ENCODE data around the gene SFMBT2. TPM values are rescaled to one million over a fixed set of nuclear protein-coding genes. Genes with fewer than 3 reads are reported as not detected.

The SFMBT2 gene
- polyA plus RNA-seq, 1 experiment, result 0.06 TPM

DNA sequence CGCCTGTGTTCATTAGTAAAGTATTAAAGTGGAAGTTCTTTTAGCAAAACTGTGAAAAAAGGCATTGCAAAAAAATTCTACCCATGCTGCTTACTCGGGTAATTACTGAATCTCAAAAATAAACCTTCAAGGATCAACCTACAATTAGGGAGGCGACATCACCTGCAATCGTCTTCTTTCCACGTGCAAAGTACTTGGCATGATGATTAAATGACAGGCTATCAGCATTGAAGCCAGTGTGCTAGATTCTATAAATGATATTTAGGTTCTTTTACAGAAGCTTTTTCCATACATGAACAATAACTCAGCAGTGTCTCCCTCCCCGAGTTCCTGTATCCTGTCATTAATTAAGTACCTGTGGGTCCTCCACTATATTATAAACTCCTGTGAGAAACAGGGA lies 105.8 kb downstream of the SFMBT2 start:
- Histone ChIP-seq H3K4me3 (ENCODE audit: low read depth, low read length) (no peak overlapping the region), H3K27me3 (ENCODE audit: control insufficient read depth, insufficient read depth, low read length) (no peaks in the 10 kb centered on the region), H3K36me3 (ENCODE audit: control insufficient read depth, insufficient read depth, low read length) (no peaks in the 10 kb centered on the region)
- TF ChIP-seq, protein P1, sequence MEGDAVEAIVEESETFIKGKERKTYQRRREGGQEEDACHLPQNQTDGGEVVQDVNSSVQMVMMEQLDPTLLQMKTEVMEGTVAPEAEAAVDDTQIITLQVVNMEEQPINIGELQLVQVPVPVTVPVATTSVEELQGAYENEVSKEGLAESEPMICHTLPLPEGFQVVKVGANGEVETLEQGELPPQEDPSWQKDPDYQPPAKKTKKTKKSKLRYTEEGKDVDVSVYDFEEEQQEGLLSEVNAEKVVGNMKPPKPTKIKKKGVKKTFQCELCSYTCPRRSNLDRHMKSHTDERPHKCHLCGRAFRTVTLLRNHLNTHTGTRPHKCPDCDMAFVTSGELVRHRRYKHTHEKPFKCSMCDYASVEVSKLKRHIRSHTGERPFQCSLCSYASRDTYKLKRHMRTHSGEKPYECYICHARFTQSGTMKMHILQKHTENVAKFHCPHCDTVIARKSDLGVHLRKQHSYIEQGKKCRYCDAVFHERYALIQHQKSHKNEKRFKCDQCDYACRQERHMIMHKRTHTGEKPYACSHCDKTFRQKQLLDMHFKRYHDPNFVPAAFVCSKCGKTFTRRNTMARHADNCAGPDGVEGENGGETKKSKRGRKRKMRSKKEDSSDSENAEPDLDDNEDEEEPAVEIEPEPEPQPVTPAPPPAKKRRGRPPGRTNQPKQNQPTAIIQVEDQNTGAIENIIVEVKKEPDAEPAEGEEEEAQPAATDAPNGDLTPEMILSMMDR (IDR thresholded peaks at IDR 0.05; ENCODE audit: insufficient read depth, low read depth, low read length), result no peak
- DNase-seq (ENCODE audit: low read depth), result no peak
- POLR2A ChIA-PET, result no interaction called here
- CTCF ChIA-PET, result no interaction called here

DNA sequence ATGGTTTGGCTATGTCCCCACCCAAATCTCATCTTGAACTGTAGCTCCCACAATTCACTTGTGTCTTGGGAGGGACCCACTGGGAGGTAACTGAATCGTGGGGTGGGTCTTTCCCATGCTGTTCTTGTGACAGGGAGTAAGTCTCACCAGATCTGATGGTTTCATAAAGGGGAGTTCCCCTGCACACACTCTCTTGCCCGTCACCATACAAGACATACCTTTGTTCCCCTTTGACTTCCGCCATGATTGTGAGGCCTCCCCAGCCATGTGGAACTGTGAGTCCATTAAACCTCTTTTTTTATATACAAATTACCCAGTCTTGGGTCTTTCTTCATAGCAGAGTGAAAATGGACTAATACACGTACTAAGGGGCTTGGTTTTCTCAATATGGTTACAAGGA lies 106.7 kb downstream of the SFMBT2 start:
- Histone ChIP-seq H3K36me3 (ENCODE audit: control insufficient read depth, insufficient read depth, low read length) (no peaks in the 10 kb centered on the region), H3K27me3 (ENCODE audit: control insufficient read depth, insufficient read depth, low read length) (no peaks in the 10 kb centered on the region), H3K4me3 (ENCODE audit: low read depth, low read length) (no peak overlapping the region)
- TF ChIP-seq, protein P1 (IDR thresholded peaks at IDR 0.05; ENCODE audit: insufficient read depth, low read depth, low read length), result no peak
- ChIA-PET POLR2A (no interaction called here), CTCF (no interaction called here)
- no peak for DNase-seq (ENCODE audit: low read depth)

DNA sequence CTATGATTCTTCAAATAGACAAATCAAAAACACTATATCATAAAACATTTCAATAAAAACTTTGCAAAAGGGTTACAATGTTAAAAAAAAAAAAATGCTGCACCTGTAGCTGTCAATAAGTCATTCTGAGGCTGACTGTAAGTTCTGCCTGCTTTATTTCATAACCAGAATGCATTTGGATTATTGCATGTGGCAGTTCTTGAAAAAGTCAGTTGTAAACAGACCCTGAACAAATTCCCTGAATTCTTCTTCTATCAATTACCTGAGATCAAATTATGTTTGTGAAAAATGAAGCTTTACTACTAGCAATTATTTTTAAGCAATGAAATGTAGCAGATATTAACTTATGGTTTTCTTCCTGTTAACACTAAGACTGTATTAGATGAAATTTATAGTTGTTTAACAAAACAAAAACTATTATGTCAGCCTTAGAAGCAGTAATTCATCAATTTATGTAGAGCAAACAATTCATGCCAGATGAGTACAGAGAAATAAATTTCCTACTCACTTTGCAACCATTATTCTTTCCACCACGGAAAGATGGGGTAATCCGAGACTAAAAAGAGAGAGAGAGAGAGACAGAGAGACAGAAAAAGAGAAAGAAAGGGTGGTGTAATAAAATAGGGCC lies 107.8 kb downstream of the SFMBT2 start:
- no peak for DNase-seq (ENCODE audit: low read depth)
- Histone ChIP-seq H3K36me3 (ENCODE audit: control insufficient read depth, insufficient read depth, low read length) (no peaks in the 10 kb centered on the region), H3K4me3 (ENCODE audit: low read depth, low read length) (no peak overlapping the region), H3K27me3 (ENCODE audit: control insufficient read depth, insufficient read depth, low read length) (no peaks in the 10 kb centered on the region)
- ChIA-PET POLR2A (no interaction called here), CTCF (no interaction called here)
- TF ChIP-seq, protein P1 (IDR thresholded peaks at IDR 0.05; ENCODE audit: insufficient read depth, low read depth, low read length), result no peak

DNA sequence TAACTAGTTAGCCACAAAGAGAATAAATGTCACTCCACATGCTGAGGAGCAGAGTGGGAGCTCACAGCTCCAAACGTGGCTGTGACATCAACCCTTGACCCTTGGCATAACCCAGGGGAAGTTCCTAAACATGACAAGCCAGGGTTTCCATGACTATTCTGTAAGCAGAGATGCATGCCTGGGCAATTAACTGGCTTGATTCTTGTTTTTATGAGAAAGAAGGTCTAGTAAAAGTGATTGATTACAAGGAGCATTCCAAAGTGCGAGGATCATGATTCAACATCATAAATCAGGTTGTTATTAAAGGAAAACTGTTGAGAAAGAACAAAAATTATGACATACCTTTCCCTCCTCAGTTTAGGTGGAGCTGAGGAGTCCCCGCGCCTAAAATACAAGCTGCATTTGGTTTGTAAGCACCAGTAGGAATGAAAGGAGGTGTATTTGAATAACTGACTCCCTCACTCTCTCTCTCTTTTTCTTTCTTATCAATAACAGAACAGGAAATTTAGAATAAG lies 108.4 kb downstream of the SFMBT2 start:
- DNase-seq (ENCODE audit: low read depth), result no peak
- POLR2A ChIA-PET, result no interaction called here
- CTCF ChIA-PET, result interaction anchor here (1.1 kb wide), 1 partner anchor 96 kb away, joined by 3 read pairs; no protein-coding TSS in a partner anchor
- TF ChIP-seq, protein P1 (IDR thresholded peaks at IDR 0.05; ENCODE audit: insufficient read depth, low read depth, low read length), result no peak
- H3K4me3 ChIP-seq (ENCODE audit: low read depth, low read length), result no peak overlapping the region
- no peaks in the 10 kb centered on the region for H3K36me3 ChIP-seq (ENCODE audit: control insufficient read depth, insufficient read depth, low read length)
- no peaks in the 10 kb centered on the region for H3K27me3 ChIP-seq (ENCODE audit: control insufficient read depth, insufficient read depth, low read length)

DNA sequence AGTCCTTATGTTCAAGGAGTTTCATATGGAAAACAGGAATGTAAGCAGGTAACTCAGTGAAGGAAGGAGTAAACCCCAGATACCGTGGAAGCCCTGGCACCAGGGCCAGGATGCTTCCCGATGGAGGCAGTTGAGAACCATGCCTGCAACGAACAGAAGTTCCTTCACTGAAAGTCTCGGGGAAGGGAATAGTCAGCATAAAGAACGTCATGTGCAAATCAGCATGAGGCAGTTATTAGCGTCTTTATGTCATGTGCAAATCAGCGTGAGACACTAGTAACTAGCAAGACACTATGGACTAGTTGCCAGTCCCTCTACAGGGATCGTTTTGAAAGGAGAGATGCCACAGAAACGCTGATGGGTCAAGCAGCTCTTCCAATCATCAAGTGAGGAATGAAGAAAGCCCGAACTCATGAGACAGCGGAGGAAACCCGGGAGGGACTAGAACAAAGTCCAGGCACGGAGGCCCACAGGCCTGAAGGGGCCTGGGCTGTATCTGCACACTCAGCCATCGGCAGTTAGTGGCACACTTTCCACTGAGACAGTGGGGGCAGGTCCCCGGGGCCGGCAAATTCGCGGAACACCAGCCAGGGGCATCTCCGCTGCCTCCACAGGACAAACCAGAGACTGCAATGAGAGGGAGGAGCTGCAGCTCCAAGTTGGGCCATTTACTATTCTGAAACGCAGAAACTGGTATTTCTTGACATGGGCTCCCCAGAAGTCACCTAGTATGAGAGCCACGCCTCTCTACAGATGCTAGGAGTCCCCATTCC lies 109.6 kb downstream of the SFMBT2 start:
- POLR2A ChIA-PET, result no interaction called here
- TF ChIP-seq, protein P1 (IDR thresholded peaks at IDR 0.05; ENCODE audit: insufficient read depth, low read depth, low read length), result no peak
- Histone ChIP-seq H3K36me3 (ENCODE audit: control insufficient read depth, insufficient read depth, low read length) (no peaks in the 10 kb centered on the region), H3K27me3 (ENCODE audit: control insufficient read depth, insufficient read depth, low read length) (no peaks in the 10 kb centered on the region), H3K4me3 (ENCODE audit: low read depth, low read length) (no peak overlapping the region)
- CTCF ChIA-PET, result interaction anchor here (1.1 to 1.3 kb wide), 2 partner anchors 12 to 97 kb away, joined by 3 read pairs; no protein-coding TSS in a partner anchor
- no peak for DNase-seq (ENCODE audit: low read depth)
